A549 (cell line): ENCODE results near the gene PSME4. TPM values are rescaled to one million over a fixed set of nuclear protein-coding genes. Genes with fewer than 3 reads are reported as not detected.
"Not testable (repeated sequence)": the region's sequence is repeated elsewhere in the genome, so short reads cannot be mapped to it uniquely, and the experiment has no call there.

ENCODE experiments used
- ATAC-seq, 2 experiments: fragments of 200-7000 bp in 1 of 2; fragments of >200 bp in 1 of 2; cut with Nextera tagmentation in 1 of 2; cut with Tn5 transposase in 1 of 2; 3 replicates each; pipeline versions ENCODE4 v1.8.0 to v1.9.1; 2018 to 2020; ENCODE audit warnings: mild to moderate bottlenecking in 1 of 2, moderate library complexity in 1 of 2
- CTCF ChIA-PET: fragments of 300-600 bp; sonication (Branson Sonifier 250); formaldehyde crosslinking; extraction: SDS; loops from one replicate; lab custom pipeline; 2021; ENCODE audit warnings: antibody characterized with exemption, inconsistent platforms; lab: Yijun Ruan, JAX
- POLR2A ChIA-PET: fragments of 350-600 bp; formaldehyde crosslinking; extraction: SDS; loops from one replicate; lab custom pipeline; 2021; ENCODE audit warnings: antibody characterized with exemption, inconsistent platforms; lab: Yijun Ruan, JAX
- DNase-seq, 2 experiments: peaks; one replicate each; pipeline versions ENCODE4 v3.0.0 to v3.0.0-alpha.2; 2011 to 2016; ENCODE audit warnings: low read depth in 1 of 2, low spot score in 1 of 2
- FAIRE-seq: peaks from 2 replicates; lab custom pipeline; 2011; peaks lifted over from hg19 to GRCh38; lab: Jason Lieb, UNC
- H3K27ac ChIP-seq, 2 experiments: fragments of >200 bp; sonication (Bioruptor Twin); formaldehyde crosslinking; 3 replicates each; pipeline ENCODE4 v1.5.1; 2016 to 2017
- H3K4me1 ChIP-seq: fragments of >200 bp; sonication (Bioruptor Twin); formaldehyde crosslinking; 3 replicates; pipeline ENCODE4 v1.6.1; 2016
- H3K4me2 ChIP-seq: fragments of >200 bp; sonication (Bioruptor Twin); formaldehyde crosslinking; 3 replicates; pipeline ENCODE4 v1.6.1; 2016
- H3K4me3 ChIP-seq: fragments of >200 bp; sonication (Bioruptor Twin); formaldehyde crosslinking; 3 replicates; pipeline ENCODE4 v1.5.1; 2016
- H3K9me3 ChIP-seq: fragments of >200 bp; sonication (Bioruptor Twin); formaldehyde crosslinking; 3 replicates; pipeline ENCODE4 v1.6.1; 2016
- CEBPB ChIP-seq, 2 experiments: fragments of >200 bp in 1 of 2; sonication (Bioruptor Twin) in 1 of 2; formaldehyde crosslinking in 1 of 2; IDR thresholded peaks; 2 replicates each; pipeline ENCODE4 v1.6.1; 2012 to 2016
- CHD4 ChIP-seq: fragments of 200-600 bp; sonication (generic); IDR thresholded peaks from 2 replicates; pipeline ENCODE4 v1.6.1; 2016; ENCODE audit warnings: antibody characterized with exemption, mild to moderate bottlenecking, borderline replicate concordance
- EHF ChIP-seq: fragments of 250-450 bp; sonication (Bioruptor Pico); IDR thresholded peaks from 2 replicates; pipeline ENCODE4 v1.5.0; 2020; ENCODE audit warnings: mild to moderate bottlenecking
- ESRRA ChIP-seq: fragments of 150-350 bp; IDR thresholded peaks from 2 replicates; pipeline ENCODE4 v1.6.1; 2014; ENCODE audit warnings: mild to moderate bottlenecking, low read length, borderline replicate concordance
- FOXS1 ChIP-seq: fragments of 250-450 bp; sonication (Bioruptor Pico); IDR thresholded peaks from 2 replicates; pipeline ENCODE4 v1.5.0; 2020; ENCODE audit warnings: mild to moderate bottlenecking, moderate library complexity
- GATA3 ChIP-seq: IDR thresholded peaks from 2 replicates; pipeline ENCODE4 v1.6.1; 2012; ENCODE audit warnings: borderline replicate concordance
- HOXA7 ChIP-seq: fragments of 250-450 bp; sonication (Bioruptor Pico); IDR thresholded peaks from 2 replicates; pipeline ENCODE4 v1.5.0; 2020; ENCODE audit warnings: mild to moderate bottlenecking, moderate library complexity
- MAFK ChIP-seq: fragments of 450-650 bp; IDR thresholded peaks from 2 replicates; pipeline ENCODE4 v1.6.1; 2014; ENCODE audit not compliant: partially characterized antibody
- NPAS2 ChIP-seq: fragments of 250-450 bp; sonication (Bioruptor Pico); IDR thresholded peaks from 2 replicates; pipeline ENCODE4 v1.8.0; 2022; ENCODE audit warnings: mild to moderate bottlenecking, moderate library complexity, borderline replicate concordance
- NR3C1 ChIP-seq: fragments of >200 bp; sonication (Bioruptor Twin); formaldehyde crosslinking; IDR thresholded peaks from 3 replicates; pipeline ENCODE4 v1.6.1; 2017
- RNF2 ChIP-seq: fragments of 200-600 bp; sonication (generic); IDR thresholded peaks from 2 replicates; pipeline ENCODE4 v1.6.1; 2016; ENCODE audit warnings: low read depth, mild to moderate bottlenecking, antibody characterized with exemption, moderate library complexity, borderline replicate concordance
- TP53 ChIP-seq: fragments of 250-450 bp; sonication (Bioruptor Pico); IDR thresholded peaks from 2 replicates; pipeline ENCODE4 v1.5.0; 2021; ENCODE audit warnings: mild to moderate bottlenecking, moderate library complexity
- ZC3H11A ChIP-seq: fragments of 450-650 bp; IDR thresholded peaks from 2 replicates; pipeline ENCODE4 v1.6.1; 2014; ENCODE audit warnings: antibody characterized with exemption, mild to moderate bottlenecking
- ZFP36 ChIP-seq: fragments of 450-650 bp; IDR thresholded peaks from 2 replicates; pipeline ENCODE4 v1.6.1; 2014; ENCODE audit warnings: borderline replicate concordance; ENCODE audit not compliant: partially characterized antibody
- WGBS: methylation state at CpG from one replicate; pipeline ENCODE4 v1.1.6; 2017; ENCODE audit errors: missing lambda C conversion rate; 5-methylcytosine and 5-hydroxymethylcytosine counted together
- polyA plus RNA-seq, 4 experiments: library from polyadenylated mRNA; depleted of rRNA in 3 of 4; stranded (reverse); fragments of >200 nt; fragmentation: RNase III in 1 of 4; extraction: RNeasy Plus Mini Kit Qiagen cat#74134 plus additional on column Dnase treatment in 1 of 4; gene quantifications; 2 replicates in 3 of 4; 3 replicates in 1 of 4; pipeline ENCODE4 v1.2.3, GENCODE V29; 2011 to 2017
- TF ChIP-seq, protein P1 (sequence below): IDR thresholded peaks from 2 replicates; pipeline ENCODE4 v1.6.1; 2012
- TF ChIP-seq, protein P2 (sequence below): fragments of 450-650 bp; IDR thresholded peaks from 2 replicates; pipeline ENCODE4 v1.6.1; 2014; ENCODE audit warnings: antibody characterized with exemption
- TF ChIP-seq, protein P3 (sequence below): IDR thresholded peaks from 2 replicates; pipeline ENCODE4 v1.6.1; 2012; ENCODE audit warnings: low read depth, borderline replicate concordance
- TF ChIP-seq, protein P4 (sequence below): fragments of 150-350 bp; IDR thresholded peaks from 2 replicates; pipeline ENCODE4 v1.6.1; 2014; ENCODE audit warnings: low read depth, mild to moderate bottlenecking, low read length

Gene PSME4
- polyA plus RNA-seq, 2 of the 4 experiments (the other 2 are of a cell fraction), result 31.9 to 55.8 TPM

DNA sequence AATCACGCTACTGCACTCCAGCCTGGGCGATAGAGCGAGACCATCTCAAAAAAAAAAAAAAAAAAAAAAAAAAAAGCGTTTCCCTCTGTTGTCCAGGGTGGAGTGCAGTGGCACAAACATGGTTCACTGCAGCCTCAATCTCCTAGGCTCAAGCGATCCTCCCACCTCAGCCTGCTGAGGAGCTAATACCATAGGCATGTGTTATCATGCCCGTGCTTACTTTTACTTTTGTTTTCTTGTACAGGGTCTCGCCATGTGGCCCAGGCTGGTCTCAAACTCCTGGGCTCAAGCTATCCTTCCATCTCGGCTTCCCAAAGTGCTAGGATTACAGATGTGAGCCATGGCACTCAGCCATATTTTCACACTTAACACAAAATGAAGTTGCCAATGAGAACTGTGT lies 37.5 kb downstream of the PSME4 start:
- DNase-seq (no peak), FAIRE-seq (no peak), ATAC-seq (no peak)
- H3K27ac ChIP-seq, result no peak overlapping the region
- H3K9me3 ChIP-seq, result no peaks in the 10 kb centered on the region
- WGBS, result 95% methylated on average over 8 of the region's 8 CpGs
- ChIA-PET POLR2A (no interaction called here), CTCF (no interaction called here)
- no peaks in the 10 kb centered on the region for H3K4me1 ChIP-seq
- no peak overlapping the region for H3K4me2 ChIP-seq
- TF ChIP-seq GATA3, result no peak
- TF ChIP-seq ZC3H11A, result no peak
- TF ChIP-seq, protein P1, sequence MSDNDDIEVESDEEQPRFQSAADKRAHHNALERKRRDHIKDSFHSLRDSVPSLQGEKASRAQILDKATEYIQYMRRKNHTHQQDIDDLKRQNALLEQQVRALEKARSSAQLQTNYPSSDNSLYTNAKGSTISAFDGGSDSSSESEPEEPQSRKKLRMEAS, result no peak
- no peak for TF ChIP-seq ESRRA
- H3K4me3 ChIP-seq, result no peak overlapping the region

DNA sequence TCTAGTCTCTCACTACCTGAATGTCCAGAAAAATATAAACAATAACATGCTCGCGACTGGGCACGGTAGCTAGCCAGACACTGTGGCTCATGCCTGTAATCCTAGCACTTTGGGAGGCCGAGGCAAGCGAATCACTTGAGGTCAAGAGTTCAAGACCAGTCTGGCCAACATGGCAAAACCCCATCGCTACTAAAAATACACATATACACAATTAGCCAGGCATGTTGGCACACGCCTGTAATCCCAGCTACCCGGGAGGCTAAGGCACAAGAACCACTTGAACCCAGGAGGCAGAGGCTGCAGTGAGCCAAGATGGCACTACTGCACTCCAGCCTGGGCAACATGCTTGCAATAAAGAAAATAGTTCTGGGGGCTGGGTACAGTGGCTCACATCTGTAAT lies 44.5 kb downstream of the PSME4 start:
- H3K4me2 ChIP-seq, CTCF ChIA-PET, H3K4me1 ChIP-seq, DNase-seq, POLR2A ChIA-PET, ATAC-seq, H3K27ac ChIP-seq, H3K9me3 ChIP-seq, FAIRE-seq, H3K4me3 ChIP-seq: not testable (repeated sequence)
- WGBS, result 95% methylated on average over 8 of the region's 8 CpGs

DNA sequence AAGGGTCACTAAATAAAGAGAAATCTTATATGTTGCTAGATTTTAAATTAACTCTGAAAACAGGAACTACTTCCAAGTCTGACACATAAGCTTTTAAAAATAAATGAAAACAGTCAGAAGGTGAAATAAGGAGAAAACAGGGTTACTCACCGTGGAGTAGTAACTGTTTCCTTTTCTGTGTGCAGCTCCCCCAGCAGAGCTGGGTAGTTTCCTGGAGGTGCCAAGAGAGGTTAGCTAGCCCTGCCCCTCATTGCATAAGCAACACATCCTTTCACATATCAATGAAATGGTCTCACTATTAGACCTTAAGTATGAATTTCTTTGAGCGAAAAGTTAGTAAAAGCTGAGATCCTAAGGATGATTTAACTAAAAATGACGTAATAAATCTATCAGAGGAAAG lies 57.1 kb downstream of the PSME4 start:
- 78% methylated on average over 3 of the region's 3 CpGs for WGBS
- Histone ChIP-seq H3K27ac (no peak overlapping the region), H3K4me1 (no peaks in the 10 kb centered on the region), H3K9me3 (no peaks in the 10 kb centered on the region), H3K4me2 (no peak overlapping the region), H3K4me3 (no peak overlapping the region)
- ChIA-PET CTCF (no interaction called here), POLR2A (no interaction called here)
- FAIRE-seq (peak; percentile 49), DNase-seq (no peak), ATAC-seq (0 out of 6 replicates have a peak, but pooled peaks of 1 of the 2 experiments have one; percentile 31)
- TF ChIP-seq TP53 (CRISPR knock-in tag) (no peak), HOXA7 (CRISPR knock-in tag) (no peak), ZFP36 (no peak), RNF2 (no peak), NR3C1 (no peak), CEBPB (IDR thresholded peaks at IDR 0.05) (no peak), EHF (CRISPR knock-in tag) (no peak), CHD4 (no peak), NPAS2 (CRISPR knock-in tag) (no peak)
- TF ChIP-seq, protein P2, sequence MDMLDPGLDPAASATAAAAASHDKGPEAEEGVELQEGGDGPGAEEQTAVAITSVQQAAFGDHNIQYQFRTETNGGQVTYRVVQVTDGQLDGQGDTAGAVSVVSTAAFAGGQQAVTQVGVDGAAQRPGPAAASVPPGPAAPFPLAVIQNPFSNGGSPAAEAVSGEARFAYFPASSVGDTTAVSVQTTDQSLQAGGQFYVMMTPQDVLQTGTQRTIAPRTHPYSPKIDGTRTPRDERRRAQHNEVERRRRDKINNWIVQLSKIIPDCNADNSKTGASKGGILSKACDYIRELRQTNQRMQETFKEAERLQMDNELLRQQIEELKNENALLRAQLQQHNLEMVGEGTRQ, result no peak
- TF ChIP-seq, protein P3, sequence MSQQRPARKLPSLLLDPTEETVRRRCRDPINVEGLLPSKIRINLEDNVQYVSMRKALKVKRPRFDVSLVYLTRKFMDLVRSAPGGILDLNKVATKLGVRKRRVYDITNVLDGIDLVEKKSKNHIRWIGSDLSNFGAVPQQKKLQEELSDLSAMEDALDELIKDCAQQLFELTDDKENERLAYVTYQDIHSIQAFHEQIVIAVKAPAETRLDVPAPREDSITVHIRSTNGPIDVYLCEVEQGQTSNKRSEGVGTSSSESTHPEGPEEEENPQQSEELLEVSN, result no peak
- TF ChIP-seq, protein P4, sequence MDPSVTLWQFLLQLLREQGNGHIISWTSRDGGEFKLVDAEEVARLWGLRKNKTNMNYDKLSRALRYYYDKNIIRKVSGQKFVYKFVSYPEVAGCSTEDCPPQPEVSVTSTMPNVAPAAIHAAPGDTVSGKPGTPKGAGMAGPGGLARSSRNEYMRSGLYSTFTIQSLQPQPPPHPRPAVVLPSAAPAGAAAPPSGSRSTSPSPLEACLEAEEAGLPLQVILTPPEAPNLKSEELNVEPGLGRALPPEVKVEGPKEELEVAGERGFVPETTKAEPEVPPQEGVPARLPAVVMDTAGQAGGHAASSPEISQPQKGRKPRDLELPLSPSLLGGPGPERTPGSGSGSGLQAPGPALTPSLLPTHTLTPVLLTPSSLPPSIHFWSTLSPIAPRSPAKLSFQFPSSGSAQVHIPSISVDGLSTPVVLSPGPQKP, result no peak
- TF ChIP-seq, protein P1, result no peak

DNA sequence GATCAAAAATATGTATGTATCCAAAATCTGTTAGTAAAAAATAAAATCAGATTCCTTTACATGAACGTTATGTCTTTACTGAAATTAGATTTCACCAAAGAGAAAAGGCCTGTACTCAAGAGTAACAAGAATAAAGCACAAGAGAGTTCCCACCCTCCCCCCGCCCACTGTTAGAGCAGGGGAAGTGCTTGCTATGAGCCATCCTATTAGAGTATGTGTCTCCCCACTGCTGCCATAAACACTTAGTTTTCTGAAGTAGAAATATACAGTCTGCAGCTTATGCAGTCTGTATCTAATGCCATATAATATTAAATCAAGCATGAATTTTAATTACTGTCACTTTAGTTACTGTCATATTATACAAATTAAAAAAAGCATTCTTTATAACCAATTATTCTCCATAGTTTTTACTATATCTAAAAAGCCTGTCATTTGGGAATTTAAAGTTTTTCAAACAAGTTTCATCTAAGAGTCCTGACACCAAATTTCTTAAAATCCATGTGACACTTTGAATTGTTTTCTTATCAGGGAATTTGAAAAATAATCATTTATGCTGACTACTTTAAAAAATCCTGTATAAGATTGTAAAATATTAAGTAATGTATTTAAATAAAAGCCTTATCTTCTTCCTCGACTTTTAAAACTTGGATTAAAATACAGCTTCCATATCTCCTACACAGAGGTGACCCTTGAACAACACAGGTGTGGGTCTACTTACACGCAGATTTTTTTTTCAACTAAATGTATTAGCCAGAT lies 59.2 kb downstream of the PSME4 start:
- Histone ChIP-seq H3K4me3 (no peak overlapping the region), H3K9me3 (no peaks in the 10 kb centered on the region), H3K4me1 (no peaks in the 10 kb centered on the region), H3K4me2 (no peak overlapping the region), H3K27ac (no peak overlapping the region)
- 79% methylated on average over 4 of the region's 4 CpGs for WGBS
- POLR2A ChIA-PET, result no interaction called here
- TF ChIP-seq MAFK, result peak; percentile 67
- no peak for TF ChIP-seq FOXS1
- DNase-seq, result no peak
- ATAC-seq, result no peak
- CTCF ChIA-PET, result interaction anchor here (1.1 to 1.6 kb wide), 2 partner anchors 10 to 19 kb away, joined by 3 to 4 read pairs; no protein-coding TSS in a partner anchor
- no peak for FAIRE-seq
